HFFc6 (cell line): ENCODE results near the gene IFNK. TPM values are rescaled to one million over a fixed set of nuclear protein-coding genes. Genes with fewer than 3 reads are reported as not detected.

Source experiments
- DNase-seq: peaks from one replicate; pipeline ENCODE4 v3.0.0-alpha.2; 2018
- H3K27ac Mint-ChIP-seq: 2 replicates; pipeline ENCODE4 v1.8.0; 2020; ENCODE audit warnings: mild to moderate bottlenecking, mixed read lengths
- H3K27me3 Mint-ChIP-seq: 2 replicates; pipeline ENCODE4 v1.8.0; 2021; ENCODE audit warnings: mild to moderate bottlenecking, moderate library complexity, mixed read lengths; ENCODE audit not compliant: insufficient read depth
- H3K36me3 Mint-ChIP-seq: 2 replicates; pipeline ENCODE4 v1.8.0; 2021; ENCODE audit warnings: low read depth, mixed read lengths
- H3K4me1 Mint-ChIP-seq: 2 replicates; pipeline ENCODE4 v1.8.0; 2020; ENCODE audit warnings: low read depth, mixed read lengths
- H3K4me3 Mint-ChIP-seq: 2 replicates; pipeline ENCODE4 v1.8.0; 2020; ENCODE audit warnings: mild to moderate bottlenecking, moderate library complexity, mixed read lengths
- H3K9me3 Mint-ChIP-seq: 2 replicates; pipeline ENCODE4 v1.8.0; 2020; ENCODE audit warnings: mild to moderate bottlenecking, mixed read lengths
- total RNA-seq, 6 experiments: library from RNA; stranded (reverse); fragmentation: NEBNext Ultra II Directional; extraction: Animal tissue kit (Norgen Biotek cat#: 25700); gene quantifications; 2 replicates in 1 of 6; 3 replicates in 5 of 6; pipeline ENCODE4 v1.2.3, GENCODE V29; 2021
- TF ChIP-seq, protein P1 (sequence below): fragments of 200-600 bp; sonication (generic); IDR thresholded peaks from 2 replicates; pipeline ENCODE4 v1.5.0; 2021; ENCODE audit warnings: antibody characterized with exemption, mild to moderate bottlenecking

Gene IFNK
- total RNA-seq, 6 experiments from 2014 or later, result not detected

DNA sequence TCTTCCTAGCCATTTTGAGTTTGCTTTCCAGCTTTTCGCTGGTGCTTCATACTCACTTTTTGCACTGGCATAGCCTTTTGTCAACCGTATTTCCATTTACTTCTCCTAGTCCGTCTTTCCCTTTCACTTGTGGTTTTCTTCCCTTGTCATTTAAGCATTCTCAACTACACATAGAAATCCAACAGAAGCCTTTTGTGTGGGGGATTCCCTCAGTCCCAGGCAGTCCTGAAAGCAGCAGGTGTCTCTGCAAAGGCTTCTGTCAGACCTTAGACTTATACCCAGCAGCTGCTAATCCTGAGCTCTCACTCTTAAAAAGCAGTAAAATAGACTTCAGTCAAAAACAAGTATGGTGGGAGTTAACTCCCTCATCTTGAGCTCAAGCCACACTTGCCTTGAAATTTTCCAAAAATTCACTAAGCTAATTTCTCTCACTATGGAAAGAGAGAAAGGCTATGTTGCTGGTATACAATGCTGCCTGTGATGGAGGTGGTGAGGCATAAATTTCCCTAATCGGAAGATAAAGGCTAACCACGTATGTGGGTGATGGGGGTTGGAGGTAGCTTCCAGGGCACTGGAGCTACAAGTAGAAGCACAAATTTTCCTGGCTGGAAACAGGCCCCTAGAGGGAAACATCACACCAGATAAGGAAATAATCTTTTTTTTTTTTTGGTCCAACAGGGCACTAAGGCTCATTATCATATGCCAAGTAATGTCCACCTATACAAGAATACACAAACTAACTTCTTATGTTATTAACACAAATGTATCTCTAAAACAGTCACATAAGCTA is 34.8 kb upstream of the IFNK start:
- H3K4me1 Mint-ChIP-seq, result no peaks in the 10 kb centered on the region
- TF ChIP-seq, protein P1, sequence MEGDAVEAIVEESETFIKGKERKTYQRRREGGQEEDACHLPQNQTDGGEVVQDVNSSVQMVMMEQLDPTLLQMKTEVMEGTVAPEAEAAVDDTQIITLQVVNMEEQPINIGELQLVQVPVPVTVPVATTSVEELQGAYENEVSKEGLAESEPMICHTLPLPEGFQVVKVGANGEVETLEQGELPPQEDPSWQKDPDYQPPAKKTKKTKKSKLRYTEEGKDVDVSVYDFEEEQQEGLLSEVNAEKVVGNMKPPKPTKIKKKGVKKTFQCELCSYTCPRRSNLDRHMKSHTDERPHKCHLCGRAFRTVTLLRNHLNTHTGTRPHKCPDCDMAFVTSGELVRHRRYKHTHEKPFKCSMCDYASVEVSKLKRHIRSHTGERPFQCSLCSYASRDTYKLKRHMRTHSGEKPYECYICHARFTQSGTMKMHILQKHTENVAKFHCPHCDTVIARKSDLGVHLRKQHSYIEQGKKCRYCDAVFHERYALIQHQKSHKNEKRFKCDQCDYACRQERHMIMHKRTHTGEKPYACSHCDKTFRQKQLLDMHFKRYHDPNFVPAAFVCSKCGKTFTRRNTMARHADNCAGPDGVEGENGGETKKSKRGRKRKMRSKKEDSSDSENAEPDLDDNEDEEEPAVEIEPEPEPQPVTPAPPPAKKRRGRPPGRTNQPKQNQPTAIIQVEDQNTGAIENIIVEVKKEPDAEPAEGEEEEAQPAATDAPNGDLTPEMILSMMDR, result no peak
- H3K9me3 Mint-ChIP-seq, result no peaks in the 10 kb centered on the region
- no peaks in the 10 kb centered on the region for H3K36me3 Mint-ChIP-seq
- H3K27me3 Mint-ChIP-seq, result peaks cover 2% of the 10 kb centered on the region
- H3K4me3 Mint-ChIP-seq, result no peak overlapping the region
- DNase-seq, result no peak
- no peak overlapping the region for H3K27ac Mint-ChIP-seq

DNA sequence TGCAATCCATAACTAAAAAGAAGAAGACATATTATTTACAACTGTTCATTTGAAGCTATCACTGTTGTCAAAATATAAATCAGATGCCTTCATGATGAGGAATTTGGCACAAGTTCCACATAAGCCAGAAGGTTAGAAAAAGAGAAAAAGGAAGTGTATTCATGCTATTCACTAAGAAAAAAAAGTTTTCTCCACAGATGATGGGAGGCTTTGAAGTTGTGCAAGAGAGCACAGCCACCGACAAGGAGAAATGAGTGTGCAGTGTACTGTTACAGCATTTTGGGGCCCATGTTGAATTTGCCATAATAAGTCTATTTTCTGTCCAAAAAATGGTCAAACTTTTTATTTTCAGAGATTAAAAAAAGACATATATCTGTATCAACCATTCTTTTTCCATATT is 32.9 kb upstream of the IFNK start:
- no peak for DNase-seq
- no peaks in the 10 kb centered on the region for H3K4me1 Mint-ChIP-seq
- no peaks in the 10 kb centered on the region for H3K9me3 Mint-ChIP-seq
- TF ChIP-seq, protein P1, result no peak
- no peak overlapping the region for H3K27ac Mint-ChIP-seq
- no peak overlapping the region for H3K4me3 Mint-ChIP-seq
- no peaks in the 10 kb centered on the region for H3K36me3 Mint-ChIP-seq
- H3K27me3 Mint-ChIP-seq, result peaks cover 4% of the 10 kb centered on the region

DNA sequence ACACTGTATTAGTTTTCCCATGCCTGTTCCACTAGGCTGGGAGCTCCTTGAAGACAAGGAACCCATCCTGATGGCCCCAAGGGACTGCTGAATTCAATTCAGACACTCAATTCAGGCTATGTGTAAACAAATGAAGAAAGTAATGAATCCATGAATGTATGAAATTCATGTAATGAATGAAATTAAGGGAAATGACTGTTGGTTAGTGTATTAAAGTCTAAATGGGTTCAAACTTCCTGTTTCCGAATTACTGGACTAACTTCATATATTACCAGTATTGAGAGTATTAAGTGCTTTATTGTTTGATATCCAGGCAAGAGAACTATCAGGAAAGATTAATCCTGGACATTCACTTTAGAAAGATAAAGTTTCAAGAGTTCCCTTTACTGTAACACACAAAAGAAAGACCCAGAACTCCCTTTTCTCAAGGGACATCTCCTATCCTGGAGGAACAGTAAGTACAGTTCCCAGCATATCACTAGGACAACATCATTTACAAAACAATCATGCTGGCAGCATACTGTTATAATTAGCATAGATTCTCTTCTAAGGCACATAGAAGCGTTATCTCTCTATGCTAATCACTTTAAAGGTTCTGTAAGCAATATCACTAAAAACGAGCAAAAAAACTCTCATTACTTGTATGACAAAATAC is 28.5 kb upstream of the IFNK start:
- Mint-ChIP-seq H3K27me3 (peaks cover 4% of the 10 kb centered on the region; the same call in 1 of the 2 replicates), H3K27ac (no peak overlapping the region), H3K9me3 (no peaks in the 10 kb centered on the region), H3K4me3 (no peak overlapping the region), H3K36me3 (no peaks in the 10 kb centered on the region), H3K4me1 (peaks cover 5% of the 10 kb centered on the region; the same call in 1 of the 2 replicates)
- TF ChIP-seq, protein P1, result no peak
- no peak for DNase-seq

DNA sequence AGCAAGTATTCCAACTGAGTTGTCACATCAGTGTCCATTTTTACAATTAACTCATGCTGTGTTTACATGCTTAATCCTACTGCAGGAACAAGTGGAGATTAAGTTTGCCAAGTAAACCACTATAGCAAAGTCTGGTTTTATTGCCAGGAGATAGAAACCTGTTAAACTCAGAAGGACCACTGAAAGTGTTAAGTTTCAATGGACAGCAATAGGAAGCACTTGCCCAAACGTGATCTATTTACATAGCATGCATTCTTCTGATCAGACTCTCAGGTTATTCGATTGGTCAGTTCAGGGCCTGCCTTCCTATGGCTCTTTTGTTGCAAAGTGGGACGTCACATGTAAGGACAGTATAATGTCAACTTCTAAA is 28.0 kb upstream of the IFNK start:
- no peak for DNase-seq
- H3K27ac Mint-ChIP-seq, result no peak overlapping the region
- no peak overlapping the region for H3K4me3 Mint-ChIP-seq
- peaks cover 5% of the 10 kb centered on the region; the same call in 1 of the 2 replicates for H3K4me1 Mint-ChIP-seq
- TF ChIP-seq, protein P1, result no peak
- peaks cover 4% of the 10 kb centered on the region; the same call in 1 of the 2 replicates for H3K27me3 Mint-ChIP-seq
- H3K36me3 Mint-ChIP-seq, result no peaks in the 10 kb centered on the region
- H3K9me3 Mint-ChIP-seq, result no peaks in the 10 kb centered on the region

DNA sequence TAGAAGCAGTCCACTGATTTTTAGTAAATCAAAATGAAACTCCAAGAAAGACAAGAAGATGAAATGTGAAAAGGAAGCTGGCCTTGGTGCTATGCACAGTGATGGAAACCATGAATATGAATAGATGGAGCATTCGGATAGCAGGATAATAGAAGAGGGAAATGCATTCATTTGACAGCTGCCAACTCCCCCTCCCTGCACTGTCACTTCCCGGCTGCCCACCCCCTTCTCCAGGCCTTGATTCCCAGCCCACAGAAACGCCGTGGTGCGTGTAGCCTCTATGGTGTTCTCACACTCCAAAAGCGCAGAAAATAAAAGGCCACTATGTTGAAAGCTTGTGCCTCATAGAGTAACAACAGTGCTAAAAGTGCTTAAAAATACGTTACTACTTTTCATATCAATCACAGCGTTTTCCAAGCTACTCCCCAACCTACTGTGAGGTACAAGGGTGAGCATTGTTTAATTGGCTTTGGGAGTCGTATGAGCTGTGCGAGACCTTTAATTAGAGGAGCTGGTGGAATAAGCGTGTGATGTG is 26.1 kb upstream of the IFNK start:
- peaks cover 7% of the 10 kb centered on the region; the same call in 1 of the 2 replicates for H3K27me3 Mint-ChIP-seq
- peaks cover 5% of the 10 kb centered on the region; the same call in 1 of the 2 replicates for H3K4me1 Mint-ChIP-seq
- no peak overlapping the region for H3K4me3 Mint-ChIP-seq
- no peaks in the 10 kb centered on the region for H3K36me3 Mint-ChIP-seq
- no peak overlapping the region for H3K27ac Mint-ChIP-seq
- DNase-seq, result no peak
- TF ChIP-seq, protein P1, result no peak
- no peaks in the 10 kb centered on the region for H3K9me3 Mint-ChIP-seq
